Transverse colon (tissue), 3 donors: ENCODE data around the gene RBFOX1.

ENCODE experiments used
- POLR2A ChIP-seq: fragments of 450-650 bp; IDR thresholded peaks from one replicate; pipeline ENCODE4 v1.6.1; 2016; ENCODE audit warnings: antibody characterized with exemption, mild to moderate bottlenecking, moderate library complexity
- TF ChIP-seq, protein P1 (sequence below), 5 experiments: fragments of 200-600 bp in 3 of 5; fragments of 450-650 bp in 2 of 5; sonication (generic) in 3 of 5; IDR thresholded peaks; 1 replicate in 2 of 5; 2 replicates in 3 of 5; pipeline ENCODE4 v1.5.1; 2016 to 2017; ENCODE audit warnings: antibody characterized with exemption in 5 of 5, inconsistent platforms in 3 of 5, mild to moderate bottlenecking in 2 of 5, moderate library complexity in 1 of 5

DNA sequence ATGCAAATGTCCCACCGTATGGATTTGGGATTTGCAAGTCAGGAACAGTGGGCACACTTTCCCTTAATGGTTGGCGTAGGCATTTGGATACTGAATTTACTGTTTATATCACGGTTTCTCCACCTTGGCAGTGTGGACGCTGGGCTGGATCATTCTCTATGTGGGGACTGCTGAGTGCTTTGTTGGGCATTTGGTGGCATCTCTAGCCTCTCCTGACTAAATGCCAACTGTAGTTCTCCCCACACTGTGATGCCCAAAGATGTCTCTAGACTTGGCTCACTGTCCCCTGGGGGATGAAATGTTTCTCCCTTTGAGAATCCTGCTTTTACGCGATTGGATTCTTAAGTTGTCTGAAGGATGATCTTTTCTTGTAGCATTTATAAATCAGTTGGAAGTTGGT is 49.0 kb downstream of the RBFOX1 start:
- TF ChIP-seq, protein P1, sequence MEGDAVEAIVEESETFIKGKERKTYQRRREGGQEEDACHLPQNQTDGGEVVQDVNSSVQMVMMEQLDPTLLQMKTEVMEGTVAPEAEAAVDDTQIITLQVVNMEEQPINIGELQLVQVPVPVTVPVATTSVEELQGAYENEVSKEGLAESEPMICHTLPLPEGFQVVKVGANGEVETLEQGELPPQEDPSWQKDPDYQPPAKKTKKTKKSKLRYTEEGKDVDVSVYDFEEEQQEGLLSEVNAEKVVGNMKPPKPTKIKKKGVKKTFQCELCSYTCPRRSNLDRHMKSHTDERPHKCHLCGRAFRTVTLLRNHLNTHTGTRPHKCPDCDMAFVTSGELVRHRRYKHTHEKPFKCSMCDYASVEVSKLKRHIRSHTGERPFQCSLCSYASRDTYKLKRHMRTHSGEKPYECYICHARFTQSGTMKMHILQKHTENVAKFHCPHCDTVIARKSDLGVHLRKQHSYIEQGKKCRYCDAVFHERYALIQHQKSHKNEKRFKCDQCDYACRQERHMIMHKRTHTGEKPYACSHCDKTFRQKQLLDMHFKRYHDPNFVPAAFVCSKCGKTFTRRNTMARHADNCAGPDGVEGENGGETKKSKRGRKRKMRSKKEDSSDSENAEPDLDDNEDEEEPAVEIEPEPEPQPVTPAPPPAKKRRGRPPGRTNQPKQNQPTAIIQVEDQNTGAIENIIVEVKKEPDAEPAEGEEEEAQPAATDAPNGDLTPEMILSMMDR (IDR thresholded peaks at IDR 0.05), result no peak
- TF ChIP-seq POLR2A, result no peak
